ENCODE measurements around the gene TMSB15A.
"Not testable (repeated sequence)": the region's sequence is repeated elsewhere in the genome, so short reads cannot be mapped to it uniquely, and the experiment has no call there.

TMSB15A gene

GRCh38 chrX:102515975-102516941 lies at the start of gene TMSB15A:
TMSB15A (minus strand) TSS chrX:102516739.
- DNase-seq, result peak; percentile 3

GRCh38 chrX:102560423-102561068 lies 44.0 kb upstream of the TMSB15A start:
- no peak for DNase-seq

- DNase-seq, result no peak
Observed at GRCh38 chrX:102558607-102559006, 42.1 kb upstream of the TMSB15A start.

GRCh38 chrX:102548231-102548630 lies 31.7 kb upstream of the TMSB15A start:
- DNase-seq, result no peak

- no peak for DNase-seq
Observed at GRCh38 chrX:102546828-102547493, 30.4 kb upstream of the TMSB15A start.

- DNase-seq, result not testable (repeated sequence)
Observed at GRCh38 chrX:102546175-102546574, 29.6 kb upstream of the TMSB15A start.

GRCh38 chrX:102535958-102536357 lies 19.4 kb upstream of the TMSB15A start:
- DNase-seq, result no peak

GRCh38 chrX:102517326-102517725 lies 787 bp upstream of the TMSB15A start:
- DNase-seq, result no peak

GRCh38 chrX:102514536-102514935 lies 2.0 kb downstream of the TMSB15A start:
- no peak for DNase-seq

- DNase-seq, result no peak
Observed at GRCh38 chrX:102498732-102499131, 17.8 kb downstream of the TMSB15A start.

GRCh38 chrX:102491766-102492165 lies 24.8 kb downstream of the TMSB15A start:
- no peak for DNase-seq

GRCh38 chrX:102478765-102479164 lies 37.8 kb downstream of the TMSB15A start:
- DNase-seq, result not testable (repeated sequence)

GRCh38 chrX:102471762-102472220 lies 44.7 kb downstream of the TMSB15A start, which contains the start of gene TCP11X2:
TCP11X2 (minus strand) TSS chrX:102471812.
- not testable (repeated sequence) for DNase-seq

GRCh38 chrX:102470215-102470614 lies 46.3 kb downstream of the TMSB15A start:
- not testable (repeated sequence) for DNase-seq
